HT-29 (cell line): ENCODE measurements around the gene ZNF521. TPM values are rescaled to one million over a fixed set of nuclear protein-coding genes. Genes with fewer than 3 reads are reported as not detected.

Source experiments
- DNase-seq: peaks from one replicate; pipeline ENCODE4 v3.0.0-alpha.2; 2015; ENCODE audit warnings: low spot score
- total RNA-seq: library from RNA; depleted of rRNA; stranded (reverse); fragments of >200 nt; shearing (Covaris generic); gene quantifications from 2 replicates; pipeline ENCODE4 v1.2.3, GENCODE V29; 2014

ZNF521 gene
- total RNA-seq, 1 experiment from 2014 or later = 0.08 TPM

GRCh38 chr18:25251068-25251467, 100.9 kb downstream of the ZNF521 start:
- DNase-seq = no peak

GRCh38 chr18:25250474-25250851, 101.5 kb downstream of the ZNF521 start:
- no peak for DNase-seq

- no peak for DNase-seq
These were observed 103.2 kb downstream of the ZNF521 start for GRCh38 chr18:25248755-25249154.

- no peak for DNase-seq
These were observed 104.2 kb downstream of the ZNF521 start for GRCh38 chr18:25247725-25248124.

GRCh38 chr18:25244924-25245698, 106.9 kb downstream of the ZNF521 start:
- DNase-seq = no peak

- no peak for DNase-seq
These were observed 107.8 kb downstream of the ZNF521 start for GRCh38 chr18:25244170-25244569.

GRCh38 chr18:25243754-25244153, 108.2 kb downstream of the ZNF521 start:
- no peak for DNase-seq

- no peak for DNase-seq
These were observed 108.7 kb downstream of the ZNF521 start for GRCh38 chr18:25243257-25243656.

GRCh38 chr18:25240420-25240770, 111.6 kb downstream of the ZNF521 start:
- no peak for DNase-seq

- no peak for DNase-seq
These were observed 112.2 kb downstream of the ZNF521 start for GRCh38 chr18:25239581-25240419.

- DNase-seq = no peak
These were observed 112.8 kb downstream of the ZNF521 start for GRCh38 chr18:25239151-25239550.

- no peak for DNase-seq
These were observed 114.2 kb downstream of the ZNF521 start for GRCh38 chr18:25237571-25238267.

- no peak for DNase-seq
These were observed 115.2 kb downstream of the ZNF521 start for GRCh38 chr18:25236736-25237135.

GRCh38 chr18:25235401-25236042, 116.4 kb downstream of the ZNF521 start:
- DNase-seq = no peak

- no peak for DNase-seq
These were observed 117.1 kb downstream of the ZNF521 start for GRCh38 chr18:25234740-25235345.

- no peak for DNase-seq
These were observed 117.7 kb downstream of the ZNF521 start for GRCh38 chr18:25234322-25234639.

- DNase-seq = no peak
These were observed 118.2 kb downstream of the ZNF521 start for GRCh38 chr18:25233528-25234321.

- DNase-seq = no peak
These were observed 120.7 kb downstream of the ZNF521 start for GRCh38 chr18:25231327-25231691.

GRCh38 chr18:25230658-25231326, 121.2 kb downstream of the ZNF521 start:
- DNase-seq = no peak

GRCh38 chr18:25229920-25230319, 122.0 kb downstream of the ZNF521 start:
- DNase-seq = no peak
